NCI-H2107 (cell line): Measurements from ENCODE around the gene RARRES2.

Source experiments
- DNase-seq: peaks from one replicate; lab custom pipeline; 2025; lab: John Stamatoyannopoulos, UW

Gene RARRES2

GRCh38 chr7:150376560-150376959 lies 35.1 kb upstream of the RARRES2 start:
- no peak for DNase-seq

GRCh38 chr7:150375662-150376521 lies 34.5 kb upstream of the RARRES2 start:
- DNase-seq = no peak

- DNase-seq = no peak
Observed at GRCh38 chr7:150374472-150374871, 33.0 kb upstream of the RARRES2 start.

- DNase-seq = no peak
Observed at GRCh38 chr7:150374026-150374425, 32.6 kb upstream of the RARRES2 start.

GRCh38 chr7:150373049-150373801 lies 31.8 kb upstream of the RARRES2 start:
- no peak for DNase-seq

GRCh38 chr7:150372271-150373048 lies 31.0 kb upstream of the RARRES2 start:
- no peak for DNase-seq

- no peak for DNase-seq
Observed at GRCh38 chr7:150371996-150372270, 30.5 kb upstream of the RARRES2 start.

GRCh38 chr7:150371131-150371995 lies 29.9 kb upstream of the RARRES2 start:
- no peak for DNase-seq

GRCh38 chr7:150370612-150371071 lies 29.2 kb upstream of the RARRES2 start:
- no peak for DNase-seq

- DNase-seq = no peak
Observed at GRCh38 chr7:150369748-150370501, 28.5 kb upstream of the RARRES2 start.

- DNase-seq = no peak
Observed at GRCh38 chr7:150368884-150369747, 27.7 kb upstream of the RARRES2 start.

- peak; percentile 94 for DNase-seq
Observed at GRCh38 chr7:150368096-150368883, 26.9 kb upstream of the RARRES2 start, which contains the start of gene REPIN1. REPIN1 (plus strand) TSS chr7:150368822; CDS start chr7:150369712, 890 bp downstream.

- DNase-seq = no peak
Observed at GRCh38 chr7:150367677-150368095, 26.3 kb upstream of the RARRES2 start.

GRCh38 chr7:150365673-150366398 lies 24.4 kb upstream of the RARRES2 start:
- no peak for DNase-seq

GRCh38 chr7:150365194-150365593 lies 23.8 kb upstream of the RARRES2 start:
- no peak for DNase-seq

GRCh38 chr7:150363872-150364271 lies 22.4 kb upstream of the RARRES2 start:
- no peak for DNase-seq

GRCh38 chr7:150363370-150363769 lies 21.9 kb upstream of the RARRES2 start:
- DNase-seq = no peak
